Activated CD4-positive, alpha-beta T cell treated with anti-CD3 and anti-CD28 coated beads for 48 hours (primary cell): ENCODE results near the gene CHMP1A.
"Not testable (repeated sequence)": the region's sequence is repeated elsewhere in the genome, so short reads cannot be mapped to it uniquely, and the experiment has no call there.

Experiments
- DNase-seq: peaks from one replicate; pipeline ENCODE4 v3.0.0-alpha.2; 2020

CHMP1A gene

GRCh38 chr16:89691986-89692569 lies 34.6 kb upstream of the CHMP1A start:
- no peak for DNase-seq

GRCh38 chr16:89691231-89691985 lies 33.9 kb upstream of the CHMP1A start:
- DNase-seq: no peak

GRCh38 chr16:89690392-89690901 lies 32.9 kb upstream of the CHMP1A start:
- DNase-seq: no peak

- DNase-seq: not testable (repeated sequence)
These were observed 32.1 kb upstream of the CHMP1A start for GRCh38 chr16:89689621-89690020.

GRCh38 chr16:89689142-89689541 lies 31.6 kb upstream of the CHMP1A start:
- no peak for DNase-seq

- DNase-seq: no peak
These were observed 30.9 kb upstream of the CHMP1A start for GRCh38 chr16:89688395-89688794.

GRCh38 chr16:89687092-89687940 lies 29.8 kb upstream of the CHMP1A start:
- DNase-seq: peak; percentile 38

GRCh38 chr16:89686520-89687091 lies 29.1 kb upstream of the CHMP1A start, which contains the start of gene CDK10:
Gene CDK10 (plus strand): TSS chr16:89686689. CDS start chr16:89686711, 22 bp downstream.
- DNase-seq: peak; percentile 94

GRCh38 chr16:89685916-89686315 lies 28.4 kb upstream of the CHMP1A start:
- no peak for DNase-seq

- DNase-seq: no peak
These were observed 20.8 kb upstream of the CHMP1A start for GRCh38 chr16:89678258-89678657.

- no peak for DNase-seq
These were observed 14.9 kb upstream of the CHMP1A start for GRCh38 chr16:89672177-89672941.

GRCh38 chr16:89671565-89671964 lies 14.1 kb upstream of the CHMP1A start:
- not testable (repeated sequence) for DNase-seq

GRCh38 chr16:89670496-89671431 lies 13.3 kb upstream of the CHMP1A start:
- DNase-seq: no peak

GRCh38 chr16:89669755-89670154 lies 12.2 kb upstream of the CHMP1A start:
- no peak for DNase-seq

- no peak for DNase-seq
These were observed 11.3 kb upstream of the CHMP1A start for GRCh38 chr16:89668790-89669158.

- no peak for DNase-seq
These were observed 10.1 kb upstream of the CHMP1A start for GRCh38 chr16:89667633-89668032.

- peak; percentile 40 for DNase-seq
These were observed 9.5 kb upstream of the CHMP1A start for GRCh38 chr16:89667000-89667399.

GRCh38 chr16:89664238-89664637 lies 6.7 kb upstream of the CHMP1A start:
- not testable (repeated sequence) for DNase-seq

GRCh38 chr16:89661215-89661614 lies 3.7 kb upstream of the CHMP1A start:
- no peak for DNase-seq

GRCh38 chr16:89660146-89660545 lies 2.6 kb upstream of the CHMP1A start:
- no peak for DNase-seq
